Measurements from ENCODE around the gene MCTP2. TPM values are rescaled to one million over a fixed set of nuclear protein-coding genes. Genes with fewer than 3 reads are reported as not detected.

The MCTP2 gene
- total and polyA plus RNA-seq, 2 of the 13 experiments (the other 11 are each of a cell fraction or from before 2014, with no cell fraction given), result 5.1 to 8.6 TPM

GRCh38 chr15:94351031-94351535 lies 119.7 kb downstream of the MCTP2 start:
- no peak overlapping the region for H3K9ac ChIP-seq (ENCODE audit: insufficient read depth, low read depth, low read length)
- 43% methylated on average over 1 of the region's 1 CpG for WGBS (ENCODE audit: low lambda C conversion rate)
- DNase-seq (ENCODE audit: low spot score) (no peak), FAIRE-seq (no peak), ATAC-seq (no peak)
- no TSS peak for BruUV-seq (replicated peaks)
- H3K27ac ChIP-seq (ENCODE audit: extremely low read length, insufficient read depth, low read length), result no peak overlapping the region
- no peaks in the 10 kb centered on the region for H4K20me1 ChIP-seq (ENCODE audit: insufficient read depth, low read length)
- no peak overlapping the region for H3K4me3 ChIP-seq (replicated peaks in 1 of 3; ENCODE audit: insufficient read depth in 1 of 3, low read depth in 2 of 3, low read length in 3 of 3)
- in situ Hi-C loops (cut with HindIII; ENCODE audit: extremely low pct_ligation_motif_present, low pct_unique_long_range_greater_than_20kb), result no loop called here
- CTCF ChIA-PET (ENCODE audit: low intra/inter-chr PET ratio, low total read pairs), result no interaction called here
- H3K27me3 ChIP-seq (ENCODE audit: control insufficient read depth in 1 of 2, insufficient read depth in 2 of 2, low read length in 2 of 2), result no peaks in the 10 kb centered on the region
- H2AFZ ChIP-seq (ENCODE audit: low read length), result no peak overlapping the region
- H3K36me3 ChIP-seq (replicated peaks in 1 of 2; ENCODE audit: control insufficient read depth in 1 of 2, insufficient read depth in 2 of 2, low read length in 2 of 2), result no peaks in the 10 kb centered on the region
- 0 out of 2 replicates have a peak, but pooled peaks cover 11% of the 10 kb centered on the region for H3K4me1 ChIP-seq (ENCODE audit: insufficient read depth, low read length)
- no peaks in the 10 kb centered on the region for H3K9me3 ChIP-seq (ENCODE audit: low read length)
- POLR2A ChIA-PET, result no interaction called here
- no peak for TF ChIP-seq ZC3H4 (CRISPR knock-in tag; IDR thresholded peaks at IDR 0.05; ENCODE audit: borderline replicate concordance)
- TF ChIP-seq IKZF5 (CRISPR knock-in tag; IDR thresholded peaks at IDR 0.05), result no peak
- no peak for TF ChIP-seq ZNF616 (CRISPR knock-in tag; IDR thresholded peaks at IDR 0.05; ENCODE audit: low read depth)
- TF ChIP-seq RELA (CRISPR knock-in tag; IDR thresholded peaks at IDR 0.05), result no peak
- TF ChIP-seq ZNF317 (CRISPR knock-in tag; IDR thresholded peaks at IDR 0.05), result no peak
- no peak for TF ChIP-seq TAF15 (IDR thresholded peaks at IDR 0.05; ENCODE audit: low read depth, low read length, poor library complexity, severe bottlenecking)
- no peak for TF ChIP-seq ZBTB14 (CRISPR knock-in tag; IDR thresholded peaks at IDR 0.05)
- TF ChIP-seq SMC3 (IDR thresholded peaks at IDR 0.05; ENCODE audit: low read length), result no peak
- TF ChIP-seq TFDP2 (CRISPR knock-in tag; IDR thresholded peaks at IDR 0.05), result no peak
- no peak for TF ChIP-seq POLR2AphosphoS2 (IDR thresholded peaks at IDR 0.05; ENCODE audit: low read depth, low read length)
- TF ChIP-seq ZNF609 (CRISPR knock-in tag; IDR thresholded peaks at IDR 0.05; ENCODE audit: borderline replicate concordance), result no peak
- TF ChIP-seq ZNF264 (CRISPR knock-in tag; IDR thresholded peaks at IDR 0.05), result no peak
- no peak for TF ChIP-seq EED (CRISPR knock-in tag; IDR thresholded peaks at IDR 0.05)
- TF ChIP-seq ZNF792 (CRISPR knock-in tag; IDR thresholded peaks at IDR 0.05), result no peak
- TF ChIP-seq IRX3 (CRISPR knock-in tag; IDR thresholded peaks at IDR 0.05; ENCODE audit: borderline replicate concordance, low read depth), result no peak
- TF ChIP-seq NR2F2 (IDR thresholded peaks at IDR 0.05; ENCODE audit: borderline replicate concordance, low read depth), result no peak
- no peak for TF ChIP-seq ZNF333 (CRISPR knock-in tag; IDR thresholded peaks at IDR 0.05; ENCODE audit: borderline replicate concordance)
- no peak for TF ChIP-seq FOXC1 (CRISPR knock-in tag; IDR thresholded peaks at IDR 0.05; ENCODE audit: borderline replicate concordance)
- intact Hi-C loops (cut with micrococcal nuclease; ENCODE audit: unreplicated experiment), result no loop called here
- H3K4me2 ChIP-seq (ENCODE audit: low read depth, low read length), result no peak overlapping the region
- no peaks in the 10 kb centered on the region for H3K79me2 ChIP-seq (ENCODE audit: insufficient read depth, low read length)

Measured in HepG2 (cell line).